Measurements from ENCODE around the gene IL4I1.

IL4I1 gene

GRCh38 chr19:49877020-49877878 lies 19.4 kb downstream of the IL4I1 start, which contains the start of the genes AKT1S1 and TBC1D17:
AKT1S1 (minus strand) TSS chr19:49877355; CDS start chr19:49873295, 4,060 bp downstream.
TBC1D17 (plus strand) TSS chr19:49877702; CDS start chr19:49877724, 22 bp downstream.
- DNase-seq = peak; percentile 87 to 97 (median 96)

DNA sequence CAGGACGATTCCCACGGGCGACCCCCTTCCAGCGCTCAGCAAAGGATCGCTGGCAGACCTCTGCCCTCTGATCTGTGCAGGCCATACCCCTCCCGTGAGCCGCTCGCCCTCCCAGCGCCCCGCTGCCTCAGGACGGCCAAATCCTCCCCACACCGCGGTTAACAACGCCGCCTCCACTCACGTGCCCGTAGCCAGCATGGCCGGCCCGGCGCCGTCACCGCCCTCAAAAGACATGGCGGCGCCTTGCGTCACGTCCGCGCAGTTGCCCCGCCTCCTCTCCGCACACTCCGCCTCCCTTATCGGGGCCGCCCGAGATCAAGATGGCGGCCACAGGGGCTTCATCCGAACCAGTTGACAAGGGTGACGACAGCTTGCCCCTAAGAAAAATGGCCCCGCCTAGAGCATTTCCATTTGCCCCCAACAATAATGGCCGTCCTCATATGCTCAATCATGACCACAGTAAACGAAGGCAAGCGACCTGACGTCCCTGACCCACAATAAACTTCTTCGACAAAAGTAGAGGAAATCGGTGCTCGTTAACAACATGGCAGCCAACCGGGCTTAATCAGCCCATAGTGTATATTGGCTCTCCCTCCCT lies 20.2 kb downstream of the IL4I1 start:
- DNase-seq = peak; percentile 85 to 97 (median 92)

GRCh38 chr19:49875857-49876421 lies 20.7 kb downstream of the IL4I1 start:
- DNase-seq = peak; percentile 41 to 51 (median 46)

GRCh38 chr19:49875177-49875576 lies 21.5 kb downstream of the IL4I1 start:
- no peak for DNase-seq

GRCh38 chr19:49874503-49875157 lies 22.1 kb downstream of the IL4I1 start:
- DNase-seq = no peak

DNA sequence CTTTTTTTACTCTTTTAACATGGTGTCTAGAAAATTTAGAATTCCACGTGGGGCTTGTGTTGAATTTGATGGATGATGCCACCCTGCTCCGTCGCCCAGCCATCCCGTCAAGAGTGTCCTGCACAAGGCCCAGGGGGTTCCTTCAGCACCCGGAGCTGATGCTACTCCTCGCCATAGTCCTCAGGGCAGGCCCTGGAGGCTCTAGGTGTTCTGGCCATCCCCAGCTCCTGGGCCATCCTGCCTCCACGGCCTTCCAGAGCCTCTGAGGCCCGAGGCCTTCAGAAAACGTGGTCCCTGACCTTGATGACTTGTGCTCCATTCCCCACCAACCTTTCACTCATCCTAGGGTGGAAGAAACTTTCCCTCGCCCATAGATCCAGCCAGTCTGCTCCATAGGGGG lies 22.9 kb downstream of the IL4I1 start:
- no peak for DNase-seq

DNA sequence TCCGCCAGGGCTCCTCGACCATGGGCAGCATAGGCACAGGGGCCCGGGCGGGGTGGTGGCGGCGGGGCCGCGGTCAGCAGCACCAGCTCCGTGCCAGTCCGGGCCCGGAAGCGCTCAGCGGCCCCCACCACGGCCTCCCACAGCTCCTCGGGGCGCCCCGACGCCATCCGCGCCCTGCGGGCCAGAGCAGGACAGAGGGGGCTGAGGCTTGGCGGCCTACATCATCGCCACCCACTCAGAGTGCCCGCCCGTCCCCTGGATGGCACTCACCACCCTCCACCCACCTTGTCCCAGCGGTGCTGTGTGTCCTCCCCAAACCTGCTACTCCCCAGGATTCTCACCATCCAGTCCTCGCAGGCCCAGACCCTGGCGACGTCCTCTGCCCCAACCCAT lies 23.6 kb downstream of the IL4I1 start:
- no peak for DNase-seq

- DNase-seq = no peak
Observed at GRCh38 chr19:49872245-49873128, 24.2 kb downstream of the IL4I1 start.

- no peak for DNase-seq
Observed at GRCh38 chr19:49871349-49871985, 25.2 kb downstream of the IL4I1 start.

GRCh38 chr19:49870309-49870901 lies 26.3 kb downstream of the IL4I1 start:
- DNase-seq = no peak

- DNase-seq = peak; percentile 68 to 78 (median 70)
Observed at GRCh38 chr19:49869484-49870308, 27.0 kb downstream of the IL4I1 start.

GRCh38 chr19:49869009-49869483 lies 27.6 kb downstream of the IL4I1 start:
- no peak for DNase-seq

- peak; percentile 61 to 82 (median 81) for DNase-seq
Observed at GRCh38 chr19:49866933-49867782, 29.5 kb downstream of the IL4I1 start, which contains the start of gene PNKP. PNKP (minus strand) TSS chr19:49867576; CDS start chr19:49867204, 372 bp downstream.

DNA sequence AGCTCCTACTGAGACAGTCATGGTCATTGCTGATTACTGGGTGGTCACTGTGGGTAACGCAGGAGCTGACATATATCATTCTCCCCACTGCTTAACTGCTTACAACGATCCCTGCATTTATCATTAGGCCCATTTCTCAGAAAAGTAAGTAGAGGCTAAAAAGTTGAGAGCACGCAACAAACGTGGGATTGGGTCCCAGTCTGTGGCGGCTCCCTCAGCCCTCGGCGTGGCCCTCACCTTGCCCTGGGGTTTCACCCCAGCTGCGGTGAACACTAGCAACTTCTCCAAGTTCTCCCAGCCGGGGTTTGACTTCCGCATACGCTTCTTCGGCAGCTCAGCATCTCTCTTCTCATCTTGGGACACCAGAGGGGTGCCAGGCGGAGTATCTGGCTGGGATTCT lies 31.8 kb downstream of the IL4I1 start:
- no peak for DNase-seq

- DNase-seq = no peak
Observed at GRCh38 chr19:49863935-49864320, 32.8 kb downstream of the IL4I1 start.

- DNase-seq = no peak
Observed at GRCh38 chr19:49863254-49863934, 33.3 kb downstream of the IL4I1 start.

GRCh38 chr19:49862391-49863253 lies 34.1 kb downstream of the IL4I1 start:
- DNase-seq = no peak

All from activated naive CD4-positive, alpha-beta T cell (primary cell).